Measurements from ENCODE around the gene IQCH.

Gene IQCH

DNA sequence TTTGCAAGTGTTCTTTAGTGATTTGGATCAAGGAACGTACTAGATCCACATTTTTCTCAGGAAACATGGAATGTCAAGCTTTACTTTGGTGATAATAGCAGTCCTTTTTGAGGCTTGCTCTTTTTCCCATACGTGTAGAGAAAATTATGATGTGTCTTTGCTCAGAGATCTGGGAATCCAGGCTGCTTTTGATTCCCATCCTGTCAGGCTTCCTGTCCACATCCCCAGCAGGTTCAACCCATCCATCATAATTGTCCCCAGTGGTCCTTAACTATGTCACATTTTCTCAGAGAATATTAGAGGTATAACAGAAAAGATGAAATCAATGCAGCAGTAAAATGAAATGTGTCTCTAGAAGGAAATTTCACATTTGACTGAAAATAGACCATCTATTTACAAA lies 111.4 kb downstream of the IQCH start:
- TF ChIP-seq, protein P1, sequence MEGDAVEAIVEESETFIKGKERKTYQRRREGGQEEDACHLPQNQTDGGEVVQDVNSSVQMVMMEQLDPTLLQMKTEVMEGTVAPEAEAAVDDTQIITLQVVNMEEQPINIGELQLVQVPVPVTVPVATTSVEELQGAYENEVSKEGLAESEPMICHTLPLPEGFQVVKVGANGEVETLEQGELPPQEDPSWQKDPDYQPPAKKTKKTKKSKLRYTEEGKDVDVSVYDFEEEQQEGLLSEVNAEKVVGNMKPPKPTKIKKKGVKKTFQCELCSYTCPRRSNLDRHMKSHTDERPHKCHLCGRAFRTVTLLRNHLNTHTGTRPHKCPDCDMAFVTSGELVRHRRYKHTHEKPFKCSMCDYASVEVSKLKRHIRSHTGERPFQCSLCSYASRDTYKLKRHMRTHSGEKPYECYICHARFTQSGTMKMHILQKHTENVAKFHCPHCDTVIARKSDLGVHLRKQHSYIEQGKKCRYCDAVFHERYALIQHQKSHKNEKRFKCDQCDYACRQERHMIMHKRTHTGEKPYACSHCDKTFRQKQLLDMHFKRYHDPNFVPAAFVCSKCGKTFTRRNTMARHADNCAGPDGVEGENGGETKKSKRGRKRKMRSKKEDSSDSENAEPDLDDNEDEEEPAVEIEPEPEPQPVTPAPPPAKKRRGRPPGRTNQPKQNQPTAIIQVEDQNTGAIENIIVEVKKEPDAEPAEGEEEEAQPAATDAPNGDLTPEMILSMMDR (IDR thresholded peaks at IDR 0.05; ENCODE audit: insufficient read depth, low read depth, low read length, missing control alignments): no peak
- no peak overlapping the region for H3K4me3 ChIP-seq (ENCODE audit: low read depth, low read length)
- no peak for DNase-seq (ENCODE audit: low read depth)

DNA sequence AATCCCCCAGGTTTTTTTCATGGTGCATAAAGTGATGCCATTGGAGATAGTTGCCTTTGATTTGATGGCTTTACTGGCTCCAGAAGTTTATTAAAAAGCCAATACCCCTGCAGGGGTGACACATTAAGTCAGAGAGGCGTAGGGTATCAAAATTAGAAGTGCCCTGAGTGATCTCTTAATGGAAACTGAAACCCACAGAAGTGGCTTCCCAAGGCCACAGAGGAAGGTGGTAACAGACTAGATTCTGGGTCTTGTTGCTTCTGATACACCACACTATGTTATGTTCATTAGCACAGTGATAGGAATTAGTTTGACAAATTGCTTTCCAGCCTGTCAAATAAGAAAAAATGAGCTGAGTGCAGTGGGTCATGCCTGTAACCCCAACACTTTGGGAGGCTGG lies 112.3 kb downstream of the IQCH start:
- TF ChIP-seq, protein P1 (IDR thresholded peaks at IDR 0.05; ENCODE audit: insufficient read depth, low read depth, low read length, missing control alignments): no peak
- peak; percentile 22 for DNase-seq (ENCODE audit: low read depth)
- H3K4me3 ChIP-seq (ENCODE audit: low read depth, low read length): no peak overlapping the region

DNA sequence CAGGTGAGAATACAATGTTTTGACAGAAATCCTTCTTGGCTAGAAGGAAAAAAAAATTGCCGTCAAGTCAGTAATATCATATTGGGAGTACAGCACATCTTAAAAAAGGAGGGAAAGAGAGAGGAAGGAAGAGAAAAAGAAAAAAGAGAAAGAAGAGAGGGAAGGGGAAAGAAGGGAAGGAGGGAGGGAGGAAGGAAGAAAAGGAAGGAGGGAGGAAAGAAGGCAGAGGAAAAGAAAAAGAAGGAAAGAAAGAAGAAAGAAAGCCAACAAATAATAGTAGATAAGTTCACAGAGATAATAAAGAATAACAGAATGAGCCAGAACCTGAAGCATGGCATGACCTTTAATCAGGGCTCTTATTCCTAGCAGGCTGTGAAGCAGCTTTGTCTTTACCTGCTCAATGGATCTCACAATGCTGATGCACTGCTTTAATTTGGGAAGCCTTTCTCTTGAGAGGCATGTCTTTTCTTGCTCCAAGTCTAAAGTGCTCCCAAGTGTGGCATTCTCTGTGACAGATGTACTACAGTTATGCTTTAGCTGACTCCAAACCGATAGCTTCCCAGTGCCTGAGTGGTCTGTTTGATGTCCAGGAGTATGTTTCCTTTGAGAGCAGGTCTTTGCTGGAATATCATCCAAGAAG lies 114.9 kb downstream of the IQCH start:
- TF ChIP-seq, protein P1 (IDR thresholded peaks at IDR 0.05; ENCODE audit: insufficient read depth, low read depth, low read length, missing control alignments): no peak
- H3K4me3 ChIP-seq (ENCODE audit: low read depth, low read length): no peak overlapping the region
- DNase-seq (ENCODE audit: low read depth): no peak

DNA sequence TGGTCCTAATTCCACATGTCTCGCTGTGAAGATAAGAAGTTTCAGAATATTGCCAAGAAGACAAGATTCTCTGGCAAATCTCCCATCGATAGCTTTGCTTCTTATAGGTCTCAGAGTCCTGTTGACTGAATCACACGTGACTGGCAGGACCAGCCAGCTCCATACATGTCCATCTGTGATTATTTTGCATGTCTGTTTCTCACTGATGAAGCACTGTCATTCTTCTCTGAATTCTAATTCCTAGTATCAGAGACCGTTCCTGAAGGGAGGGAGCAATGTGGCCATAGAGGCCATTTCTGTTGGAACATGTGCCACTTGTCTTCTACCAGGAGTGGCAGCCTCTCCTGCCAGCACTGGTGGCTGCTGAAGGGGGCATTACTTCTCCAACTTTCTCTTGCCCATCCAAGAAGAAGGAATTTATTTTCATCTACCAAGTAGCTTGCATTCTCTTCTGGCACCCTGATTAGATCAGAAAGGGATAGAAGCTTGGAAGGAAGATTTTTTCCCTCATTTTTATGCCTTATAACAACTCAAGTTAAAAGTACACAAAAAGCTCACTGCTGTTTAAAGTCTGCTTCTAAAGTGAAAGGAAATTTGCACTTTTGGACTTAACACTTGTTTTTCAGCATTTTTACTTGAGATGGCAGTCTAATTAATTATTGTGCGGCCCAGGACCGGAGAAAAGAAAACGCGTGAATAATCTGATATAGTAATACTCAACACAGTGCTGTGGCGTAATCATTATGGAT lies 115.8 kb downstream of the IQCH start:
- TF ChIP-seq, protein P1 (IDR thresholded peaks at IDR 0.05; ENCODE audit: insufficient read depth, low read depth, low read length, missing control alignments): no peak
- H3K4me3 ChIP-seq (ENCODE audit: low read depth, low read length): no peak overlapping the region
- DNase-seq (ENCODE audit: low read depth): no peak

DNA sequence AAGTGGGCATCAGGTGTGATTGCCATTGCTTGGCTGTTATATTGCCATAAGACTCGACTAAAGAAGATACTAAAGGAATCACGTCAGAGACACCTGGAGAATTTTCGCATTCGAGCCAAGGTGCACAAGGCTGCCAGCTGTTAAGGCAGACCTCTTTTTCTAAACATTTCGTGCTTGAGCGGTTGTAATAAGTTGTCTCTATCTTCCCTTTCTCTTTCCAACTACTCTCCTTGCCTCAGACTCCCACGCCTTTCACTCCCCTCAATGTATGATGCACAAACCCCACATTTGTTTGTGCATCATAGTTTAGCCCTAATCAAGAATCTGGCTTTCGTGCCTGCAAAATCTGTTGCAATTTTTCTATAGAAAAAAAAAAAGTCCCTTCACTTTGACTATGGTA lies 118.0 kb downstream of the IQCH start:
- no peak for DNase-seq (ENCODE audit: low read depth)
- H3K4me3 ChIP-seq (ENCODE audit: low read depth, low read length): no peak overlapping the region
- TF ChIP-seq, protein P1 (IDR thresholded peaks at IDR 0.05; ENCODE audit: insufficient read depth, low read depth, low read length, missing control alignments): no peak

DNA sequence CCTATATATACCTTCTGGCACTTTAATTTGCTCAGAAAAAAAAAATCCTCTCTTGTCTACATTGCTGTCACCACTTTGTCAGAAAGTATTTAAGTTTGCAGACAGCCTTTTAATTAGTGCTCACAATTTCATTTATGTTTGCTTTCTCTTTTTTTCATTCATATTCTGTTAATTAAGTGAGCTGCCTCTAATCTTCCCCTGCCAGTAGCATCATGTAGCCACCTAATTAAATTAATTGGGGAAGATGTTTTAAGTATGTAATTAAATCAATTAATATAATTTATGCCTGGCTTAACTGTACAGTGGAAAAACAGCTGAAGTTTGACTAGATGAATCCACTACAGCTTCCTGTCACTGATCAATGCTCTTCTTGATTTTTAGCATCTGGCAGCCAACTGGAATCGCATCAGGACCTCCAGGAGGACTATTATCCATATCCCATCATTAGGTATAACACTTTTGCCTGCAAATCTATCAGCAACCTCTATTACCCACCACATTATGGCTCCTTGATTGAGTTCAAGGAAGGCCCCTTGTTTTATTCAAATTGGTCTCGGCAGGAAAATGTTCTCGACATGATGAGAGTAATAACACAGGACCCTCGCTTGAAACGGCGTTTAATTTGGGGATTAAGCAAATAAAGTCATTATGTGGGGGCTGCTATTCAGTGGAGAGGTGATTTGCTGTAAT lies 118.5 kb downstream of the IQCH start:
- no peak for DNase-seq (ENCODE audit: low read depth)
- no peak overlapping the region for H3K4me3 ChIP-seq (ENCODE audit: low read depth, low read length)
- TF ChIP-seq, protein P1 (IDR thresholded peaks at IDR 0.05; ENCODE audit: insufficient read depth, low read depth, low read length, missing control alignments): no peak

Data from GM12865 (cell line).